Measurements from ENCODE around the gene NFYB.

The NFYB gene

DNA sequence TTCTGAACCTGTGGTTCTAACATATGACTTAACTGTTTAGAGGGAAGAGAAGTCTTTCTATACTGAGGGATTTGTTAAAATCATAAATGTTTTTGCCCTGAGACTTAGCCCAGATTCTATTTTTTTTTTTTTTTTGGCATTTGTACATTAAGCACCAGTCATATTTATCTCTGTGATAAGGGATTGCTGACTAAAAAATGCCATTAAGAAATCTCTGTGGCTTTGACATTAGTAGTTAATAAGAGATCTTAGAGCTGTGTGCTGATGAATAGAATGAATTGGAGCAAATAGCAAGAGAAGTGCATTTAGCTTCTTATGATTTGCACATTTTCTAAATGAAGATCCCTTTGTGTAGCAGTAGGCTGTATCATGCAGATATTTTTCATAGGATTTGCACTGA is 32.5 kb downstream of the NFYB start:
- TF ChIP-seq, protein P1, sequence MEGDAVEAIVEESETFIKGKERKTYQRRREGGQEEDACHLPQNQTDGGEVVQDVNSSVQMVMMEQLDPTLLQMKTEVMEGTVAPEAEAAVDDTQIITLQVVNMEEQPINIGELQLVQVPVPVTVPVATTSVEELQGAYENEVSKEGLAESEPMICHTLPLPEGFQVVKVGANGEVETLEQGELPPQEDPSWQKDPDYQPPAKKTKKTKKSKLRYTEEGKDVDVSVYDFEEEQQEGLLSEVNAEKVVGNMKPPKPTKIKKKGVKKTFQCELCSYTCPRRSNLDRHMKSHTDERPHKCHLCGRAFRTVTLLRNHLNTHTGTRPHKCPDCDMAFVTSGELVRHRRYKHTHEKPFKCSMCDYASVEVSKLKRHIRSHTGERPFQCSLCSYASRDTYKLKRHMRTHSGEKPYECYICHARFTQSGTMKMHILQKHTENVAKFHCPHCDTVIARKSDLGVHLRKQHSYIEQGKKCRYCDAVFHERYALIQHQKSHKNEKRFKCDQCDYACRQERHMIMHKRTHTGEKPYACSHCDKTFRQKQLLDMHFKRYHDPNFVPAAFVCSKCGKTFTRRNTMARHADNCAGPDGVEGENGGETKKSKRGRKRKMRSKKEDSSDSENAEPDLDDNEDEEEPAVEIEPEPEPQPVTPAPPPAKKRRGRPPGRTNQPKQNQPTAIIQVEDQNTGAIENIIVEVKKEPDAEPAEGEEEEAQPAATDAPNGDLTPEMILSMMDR (IDR thresholded peaks at IDR 0.05; ENCODE audit: low read depth, low read length): no peak
- Histone ChIP-seq H3K9me3 (no peaks in the 10 kb centered on the region), H3K27me3 (no peaks in the 10 kb centered on the region), H3K4me3 (ENCODE audit: low read depth, low read length) (no peak overlapping the region), H3K36me3 (peaks cover 14% of the 10 kb centered on the region), H3K4me1 (no peaks in the 10 kb centered on the region)
- DNase-seq: no peak

DNA sequence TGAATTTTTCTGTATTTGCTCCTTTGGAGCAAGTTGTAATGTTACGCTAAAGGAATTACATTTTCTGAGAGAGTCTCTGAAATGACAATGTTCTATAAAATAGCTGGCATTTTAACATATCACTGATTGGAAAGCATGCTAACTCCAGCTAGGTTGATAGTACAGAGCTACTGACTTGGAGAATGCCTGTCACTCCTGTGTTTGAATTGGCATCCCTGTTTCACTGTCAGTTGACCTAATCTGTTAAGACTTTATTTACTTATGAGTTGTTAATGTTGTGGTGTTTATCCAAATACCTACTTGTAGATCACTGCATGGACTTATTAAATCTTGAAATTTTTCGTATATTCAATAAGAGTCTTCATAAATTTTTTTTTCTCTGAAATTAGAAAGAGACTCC is 40.1 kb downstream of the NFYB start:
- Histone ChIP-seq H3K4me3 (ENCODE audit: low read depth, low read length) (no peak overlapping the region), H3K36me3 (peaks cover 59% of the 10 kb centered on the region), H3K4me1 (no peaks in the 10 kb centered on the region), H3K9me3 (no peaks in the 10 kb centered on the region), H3K27me3 (no peaks in the 10 kb centered on the region)
- TF ChIP-seq, protein P1 (IDR thresholded peaks at IDR 0.05; ENCODE audit: low read depth, low read length): no peak
- no peak for DNase-seq

DNA sequence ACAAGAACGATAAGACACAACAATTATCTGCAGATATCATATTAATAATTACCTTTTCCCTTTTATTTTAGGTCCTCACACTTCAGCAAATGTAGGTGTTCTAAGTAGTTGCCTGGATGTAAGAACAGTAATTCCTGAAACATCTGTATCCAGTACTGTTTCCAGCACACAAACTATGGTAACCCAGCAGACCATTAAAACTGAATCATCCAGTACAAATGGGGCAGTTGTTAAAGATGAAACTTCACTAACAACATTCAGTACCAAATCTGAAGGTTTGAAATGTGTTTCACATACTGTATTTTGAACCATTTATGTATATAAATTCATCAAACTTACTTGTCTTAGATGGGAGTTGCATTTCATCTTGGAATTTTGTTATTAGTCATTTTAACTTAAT is 42.7 kb downstream of the NFYB start:
- Histone ChIP-seq H3K4me3 (ENCODE audit: low read depth, low read length) (no peak overlapping the region), H3K36me3 (peaks cover 50% of the 10 kb centered on the region), H3K4me1 (no peaks in the 10 kb centered on the region), H3K27me3 (no peaks in the 10 kb centered on the region), H3K9me3 (no peaks in the 10 kb centered on the region)
- TF ChIP-seq, protein P1 (IDR thresholded peaks at IDR 0.05; ENCODE audit: low read depth, low read length): no peak
- DNase-seq: no peak

DNA sequence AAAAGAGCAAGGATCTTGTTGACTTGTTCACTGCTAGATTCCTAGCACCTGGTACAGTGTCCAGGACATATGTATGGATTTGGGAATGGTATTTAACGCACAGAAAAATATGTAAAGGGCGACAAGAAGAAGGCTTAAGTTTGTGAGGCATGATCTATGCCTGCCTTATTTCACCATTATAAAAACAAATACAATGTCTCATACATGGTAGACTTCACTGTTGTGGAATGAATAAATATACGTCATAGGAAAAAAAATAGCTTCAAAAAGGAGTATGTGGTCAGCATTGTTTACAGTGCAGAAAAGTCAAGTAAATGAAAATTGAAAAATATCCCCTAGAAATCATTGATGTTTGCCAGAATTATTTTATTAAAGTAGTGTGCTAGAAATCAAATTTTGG is 43.7 kb downstream of the NFYB start:
- Histone ChIP-seq H3K4me1 (no peaks in the 10 kb centered on the region), H3K4me3 (ENCODE audit: low read depth, low read length) (no peak overlapping the region), H3K9me3 (no peaks in the 10 kb centered on the region), H3K36me3 (peaks cover 47% of the 10 kb centered on the region), H3K27me3 (no peaks in the 10 kb centered on the region)
- no peak for DNase-seq
- TF ChIP-seq, protein P1 (IDR thresholded peaks at IDR 0.05; ENCODE audit: low read depth, low read length): no peak

DNA sequence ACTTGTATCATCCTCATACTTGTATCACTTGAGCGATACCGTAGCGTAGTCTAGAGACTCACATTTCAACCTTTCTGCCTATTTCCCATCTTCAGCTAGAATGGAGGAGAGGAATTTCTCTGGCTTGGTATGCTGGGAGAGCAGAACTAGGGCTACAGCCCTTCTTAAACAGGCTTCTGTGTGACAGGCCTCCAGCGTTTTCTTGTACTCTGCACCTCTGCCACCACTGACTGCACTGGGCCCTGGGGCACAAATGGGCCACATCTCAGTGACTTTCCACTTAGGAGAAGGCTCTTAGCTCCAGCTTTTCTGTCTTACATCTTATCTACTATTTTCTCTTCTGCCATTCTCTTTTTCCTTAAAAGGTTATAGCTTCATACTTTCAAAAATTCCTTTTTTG is 46.9 kb downstream of the NFYB start:
- no peak for DNase-seq
- no peaks in the 10 kb centered on the region for H3K9me3 ChIP-seq
- no peak overlapping the region for H3K4me3 ChIP-seq (ENCODE audit: low read depth, low read length)
- TF ChIP-seq, protein P1 (IDR thresholded peaks at IDR 0.05; ENCODE audit: low read depth, low read length): no peak
- no peaks in the 10 kb centered on the region for H3K4me1 ChIP-seq
- H3K27me3 ChIP-seq: no peaks in the 10 kb centered on the region
- H3K36me3 ChIP-seq: peaks cover 39% of the 10 kb centered on the region

DNA sequence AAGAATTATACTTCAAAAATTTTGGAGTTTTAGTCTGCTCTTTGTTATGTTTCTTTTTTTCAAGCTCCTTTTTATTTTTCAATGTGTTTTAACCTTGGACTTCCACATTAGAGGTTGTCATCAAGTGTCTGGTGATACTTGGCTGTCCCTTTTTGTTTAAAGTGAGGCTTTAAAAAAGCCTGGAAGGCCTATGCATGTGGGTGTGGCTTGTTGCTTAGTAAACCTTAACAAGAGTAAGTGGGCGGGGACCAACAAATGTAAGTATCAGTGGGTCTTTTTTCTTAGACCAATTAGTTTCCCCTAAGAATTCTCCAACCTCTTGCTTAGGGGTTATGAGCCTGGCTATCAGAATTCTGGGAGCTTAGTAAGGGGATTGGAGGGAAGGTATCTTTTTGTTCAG is 47.3 kb downstream of the NFYB start:
- no peak for DNase-seq
- no peak overlapping the region for H3K4me3 ChIP-seq (ENCODE audit: low read depth, low read length)
- H3K27me3 ChIP-seq: no peaks in the 10 kb centered on the region
- no peaks in the 10 kb centered on the region for H3K9me3 ChIP-seq
- TF ChIP-seq, protein P1 (IDR thresholded peaks at IDR 0.05; ENCODE audit: low read depth, low read length): no peak
- no peaks in the 10 kb centered on the region for H3K4me1 ChIP-seq
- H3K36me3 ChIP-seq: peaks cover 39% of the 10 kb centered on the region

All from BE2C (cell line).